GM23338 (cell line): ENCODE data around the gene WASF2.

Source experiments
- CREB1 ChIP-seq: fragments of 250-450 bp; sonication (Bioruptor Pico); IDR thresholded peaks from 2 replicates; pipeline ENCODE4 v1.5.0; 2020; ENCODE audit warnings: low read depth, mild to moderate bottlenecking, moderate library complexity
- EZH2 ChIP-seq: fragments of 200-600 bp; sonication (generic); IDR thresholded peaks from one replicate; pipeline ENCODE4 v1.8.0; 2017; ENCODE audit warnings: antibody characterized with exemption, mild to moderate bottlenecking, low read depth; ENCODE audit not compliant: unreplicated experiment
- EZH2phosphoT487 ChIP-seq: fragments of 200-600 bp; sonication (generic); IDR thresholded peaks from one replicate; pipeline ENCODE4 v1.8.1; 2018; ENCODE audit warnings: antibody characterized with exemption; ENCODE audit not compliant: unreplicated experiment
- POLR2AphosphoS5 ChIP-seq: IDR thresholded peaks from 2 replicates; pipeline ENCODE4 v1.6.1; 2016; ENCODE audit warnings: antibody characterized with exemption, low read depth
- ZNF331 ChIP-seq: fragments of 250-450 bp; sonication (Bioruptor Pico); IDR thresholded peaks from 2 replicates; pipeline ENCODE4 v1.5.0; 2020; ENCODE audit warnings: low read depth, mild to moderate bottlenecking, moderate library complexity
- TF ChIP-seq, protein P1 (sequence below): IDR thresholded peaks from one replicate; pipeline ENCODE4 v1.6.1; 2018; ENCODE audit warnings: antibody characterized with exemption; ENCODE audit not compliant: unreplicated experiment
- TF ChIP-seq, protein P2 (sequence below), 2 experiments: fragments of 200-600 bp in 1 of 2; sonication (generic) in 1 of 2; conservative IDR thresholded peaks; 2 replicates each; pipeline versions ENCODE4 v1.5.1 to v1.6.1; 2016 to 2017; ENCODE audit warnings: antibody characterized with exemption in 2 of 2, low read depth in 2 of 2, mild to moderate bottlenecking in 2 of 2, moderate library complexity in 1 of 2

DNA sequence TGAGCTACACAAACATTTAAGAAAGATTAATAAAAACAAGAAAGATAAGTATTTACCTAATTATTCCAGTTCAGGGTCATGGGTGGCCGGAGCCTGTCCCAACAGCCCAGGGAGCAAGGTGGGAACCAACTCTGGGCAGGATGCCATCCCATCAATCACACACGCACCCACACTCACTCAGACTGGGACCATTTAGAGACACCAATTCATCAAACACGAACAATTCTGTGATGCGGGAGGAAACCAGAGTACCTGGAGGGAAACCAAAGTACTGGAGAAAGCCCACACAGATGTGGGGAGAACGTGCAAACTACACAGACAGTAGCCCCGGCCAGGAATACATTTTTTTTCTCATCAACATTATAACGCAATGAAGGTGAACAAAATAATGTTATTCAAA, 16.2 kb downstream of the WASF2 start:
- no peak for TF ChIP-seq EZH2phosphoT487
- TF ChIP-seq, protein P1, sequence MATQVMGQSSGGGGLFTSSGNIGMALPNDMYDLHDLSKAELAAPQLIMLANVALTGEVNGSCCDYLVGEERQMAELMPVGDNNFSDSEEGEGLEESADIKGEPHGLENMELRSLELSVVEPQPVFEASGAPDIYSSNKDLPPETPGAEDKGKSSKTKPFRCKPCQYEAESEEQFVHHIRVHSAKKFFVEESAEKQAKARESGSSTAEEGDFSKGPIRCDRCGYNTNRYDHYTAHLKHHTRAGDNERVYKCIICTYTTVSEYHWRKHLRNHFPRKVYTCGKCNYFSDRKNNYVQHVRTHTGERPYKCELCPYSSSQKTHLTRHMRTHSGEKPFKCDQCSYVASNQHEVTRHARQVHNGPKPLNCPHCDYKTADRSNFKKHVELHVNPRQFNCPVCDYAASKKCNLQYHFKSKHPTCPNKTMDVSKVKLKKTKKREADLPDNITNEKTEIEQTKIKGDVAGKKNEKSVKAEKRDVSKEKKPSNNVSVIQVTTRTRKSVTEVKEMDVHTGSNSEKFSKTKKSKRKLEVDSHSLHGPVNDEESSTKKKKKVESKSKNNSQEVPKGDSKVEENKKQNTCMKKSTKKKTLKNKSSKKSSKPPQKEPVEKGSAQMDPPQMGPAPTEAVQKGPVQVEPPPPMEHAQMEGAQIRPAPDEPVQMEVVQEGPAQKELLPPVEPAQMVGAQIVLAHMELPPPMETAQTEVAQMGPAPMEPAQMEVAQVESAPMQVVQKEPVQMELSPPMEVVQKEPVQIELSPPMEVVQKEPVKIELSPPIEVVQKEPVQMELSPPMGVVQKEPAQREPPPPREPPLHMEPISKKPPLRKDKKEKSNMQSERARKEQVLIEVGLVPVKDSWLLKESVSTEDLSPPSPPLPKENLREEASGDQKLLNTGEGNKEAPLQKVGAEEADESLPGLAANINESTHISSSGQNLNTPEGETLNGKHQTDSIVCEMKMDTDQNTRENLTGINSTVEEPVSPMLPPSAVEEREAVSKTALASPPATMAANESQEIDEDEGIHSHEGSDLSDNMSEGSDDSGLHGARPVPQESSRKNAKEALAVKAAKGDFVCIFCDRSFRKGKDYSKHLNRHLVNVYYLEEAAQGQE, result no peak
- TF ChIP-seq, protein P2, sequence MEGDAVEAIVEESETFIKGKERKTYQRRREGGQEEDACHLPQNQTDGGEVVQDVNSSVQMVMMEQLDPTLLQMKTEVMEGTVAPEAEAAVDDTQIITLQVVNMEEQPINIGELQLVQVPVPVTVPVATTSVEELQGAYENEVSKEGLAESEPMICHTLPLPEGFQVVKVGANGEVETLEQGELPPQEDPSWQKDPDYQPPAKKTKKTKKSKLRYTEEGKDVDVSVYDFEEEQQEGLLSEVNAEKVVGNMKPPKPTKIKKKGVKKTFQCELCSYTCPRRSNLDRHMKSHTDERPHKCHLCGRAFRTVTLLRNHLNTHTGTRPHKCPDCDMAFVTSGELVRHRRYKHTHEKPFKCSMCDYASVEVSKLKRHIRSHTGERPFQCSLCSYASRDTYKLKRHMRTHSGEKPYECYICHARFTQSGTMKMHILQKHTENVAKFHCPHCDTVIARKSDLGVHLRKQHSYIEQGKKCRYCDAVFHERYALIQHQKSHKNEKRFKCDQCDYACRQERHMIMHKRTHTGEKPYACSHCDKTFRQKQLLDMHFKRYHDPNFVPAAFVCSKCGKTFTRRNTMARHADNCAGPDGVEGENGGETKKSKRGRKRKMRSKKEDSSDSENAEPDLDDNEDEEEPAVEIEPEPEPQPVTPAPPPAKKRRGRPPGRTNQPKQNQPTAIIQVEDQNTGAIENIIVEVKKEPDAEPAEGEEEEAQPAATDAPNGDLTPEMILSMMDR (conservative IDR thresholded peaks at IDR 0.05; ENCODE audit: low read depth in 2 of 2), result no peak
- TF ChIP-seq ZNF331 (CRISPR knock-in tag), result no peak
- no peak for TF ChIP-seq EZH2
- TF ChIP-seq POLR2AphosphoS5, result no peak
- TF ChIP-seq CREB1 (CRISPR knock-in tag), result no peak
